GM23338 (cell line): ENCODE data around the gene ZNF865. TPM values are rescaled to one million over a fixed set of nuclear protein-coding genes. Genes with fewer than 3 reads are reported as not detected.

Experiments used
- ATAC-seq: fragments of 200-7000 bp; cut with Tn5 transposase; 3 replicates; pipeline ENCODE4 v1.9.1; 2020
- DNase-seq: peaks from one replicate; pipeline ENCODE4 v3.0.0-alpha.2; 2015; ENCODE audit warnings: low spot score
- H2AFZ ChIP-seq: fragments of 200-600 bp; sonication (generic); 2 replicates; pipeline ENCODE4 v1.8.0; 2016; ENCODE audit warnings: antibody characterized with exemption, mild to moderate bottlenecking, moderate library complexity
- H3F3A ChIP-seq: fragments of 200-600 bp; sonication (generic); replicated peaks from 2 replicates; pipeline ENCODE4 v1.8.0; 2017; ENCODE audit warnings: antibody characterized with exemption, mixed run types, low read depth
- H3K27ac ChIP-seq: fragments of 200-600 bp; sonication (generic); 2 replicates; pipeline ENCODE4 v1.6.1; 2016; ENCODE audit warnings: low read depth
- H3K27me3 ChIP-seq: fragments of 200-600 bp; sonication (generic); 2 replicates; pipeline ENCODE4 v1.8.0; 2016; ENCODE audit warnings: mild to moderate bottlenecking, mixed run types, moderate library complexity; ENCODE audit not compliant: insufficient read depth
- H3K36me3 ChIP-seq: fragments of 200-600 bp; sonication (generic); 2 replicates; pipeline ENCODE4 v1.8.0; 2016; ENCODE audit warnings: mild to moderate bottlenecking; ENCODE audit not compliant: insufficient read depth
- H3K4me1 ChIP-seq: fragments of 200-600 bp; sonication (generic); 2 replicates; pipeline ENCODE4 v1.8.0; 2016; ENCODE audit warnings: mild to moderate bottlenecking, moderate library complexity; ENCODE audit not compliant: insufficient read depth
- H3K4me2 ChIP-seq: fragments of 200-600 bp; sonication (generic); 2 replicates; pipeline ENCODE4 v1.7.1; 2017; ENCODE audit warnings: mixed run types
- H3K4me3 ChIP-seq: fragments of 200-600 bp; sonication (generic); 2 replicates; pipeline ENCODE4 v1.6.1; 2016; ENCODE audit warnings: mixed run types
- H3K79me2 ChIP-seq: fragments of 200-600 bp; sonication (generic); replicated peaks from 2 replicates; pipeline ENCODE4 v1.8.0; 2017; ENCODE audit warnings: mild to moderate bottlenecking; ENCODE audit not compliant: insufficient read depth
- H3K9me2 ChIP-seq: fragments of 200-600 bp; sonication (generic); 2 replicates; pipeline ENCODE4 v1.8.0; 2017; ENCODE audit not compliant: insufficient read depth
- H4K20me1 ChIP-seq: fragments of 200-600 bp; sonication (generic); replicated peaks from 2 replicates; pipeline ENCODE4 v1.8.0; 2017; ENCODE audit warnings: mild to moderate bottlenecking; ENCODE audit not compliant: insufficient read depth
- H3K27ac Mint-ChIP-seq: 2 replicates; pipeline ENCODE4 v1.8.0; 2020; ENCODE audit warnings: inconsistent platforms, mild to moderate bottlenecking, moderate library complexity, mixed read lengths
- H3K27me3 Mint-ChIP-seq: 3 replicates; pipeline ENCODE4 v1.8.0; 2022; ENCODE audit warnings: low read depth, mild to moderate bottlenecking, moderate library complexity, mixed read lengths, inconsistent platforms; ENCODE audit not compliant: insufficient read depth, poor library complexity
- H3K36me3 Mint-ChIP-seq: 3 replicates; pipeline ENCODE4 v1.8.0; 2021; ENCODE audit warnings: low read depth, mild to moderate bottlenecking, inconsistent platforms, moderate library complexity, mixed read lengths
- H3K4me1 Mint-ChIP-seq: 3 replicates; pipeline ENCODE4 v1.8.0; 2020; ENCODE audit warnings: mild to moderate bottlenecking, inconsistent platforms, mixed read lengths
- H3K4me3 Mint-ChIP-seq: 3 replicates; pipeline ENCODE4 v1.8.0; 2021; ENCODE audit warnings: moderate library complexity, mild to moderate bottlenecking, inconsistent platforms, mixed read lengths
- H3K9me3 Mint-ChIP-seq: 3 replicates; pipeline ENCODE4 v1.8.0; 2020; ENCODE audit warnings: moderate library complexity, mild to moderate bottlenecking, inconsistent platforms, mixed read lengths
- CREB1 ChIP-seq: fragments of 250-450 bp; sonication (Bioruptor Pico); IDR thresholded peaks from 2 replicates; pipeline ENCODE4 v1.5.0; 2020; ENCODE audit warnings: low read depth, mild to moderate bottlenecking, moderate library complexity
- NANOG ChIP-seq: IDR thresholded peaks from 2 replicates; pipeline ENCODE4 v1.6.1; 2016; ENCODE audit warnings: antibody characterized with exemption, borderline replicate concordance
- POLR2AphosphoS5 ChIP-seq: IDR thresholded peaks from 2 replicates; pipeline ENCODE4 v1.6.1; 2016; ENCODE audit warnings: antibody characterized with exemption, low read depth
- STAT1 ChIP-seq: IDR thresholded peaks from one replicate; pipeline ENCODE4 v1.6.1; 2016; ENCODE audit warnings: antibody characterized with exemption; ENCODE audit not compliant: unreplicated experiment
- ZNF114 ChIP-seq: fragments of 250-450 bp; sonication (Bioruptor Pico); IDR thresholded peaks from 2 replicates; pipeline ENCODE4 v1.5.0; 2020; ENCODE audit warnings: mild to moderate bottlenecking, moderate library complexity
- ZNF331 ChIP-seq: fragments of 250-450 bp; sonication (Bioruptor Pico); IDR thresholded peaks from 2 replicates; pipeline ENCODE4 v1.5.0; 2020; ENCODE audit warnings: low read depth, mild to moderate bottlenecking, moderate library complexity
- polyA plus RNA-seq: library from polyadenylated mRNA; unstranded; fragments of >200 nt; fragmentation: Nextera tagmentation; extraction: Ambion mirVana; gene quantifications from 2 replicates; pipeline ENCODE4 v1.2.1, GENCODE V29; 2016
- total RNA-seq: library from RNA; depleted of rRNA; stranded (reverse); fragments of >200 nt; shearing (Covaris generic); gene quantifications from 2 replicates; pipeline ENCODE4 v1.2.3, GENCODE V29; 2014
- TF ChIP-seq, protein P1 (sequence below): fragments of 250-450 bp; sonication (Bioruptor Pico); IDR thresholded peaks from 2 replicates; pipeline ENCODE4 v1.5.0; 2020; ENCODE audit warnings: mild to moderate bottlenecking, moderate library complexity
- TF ChIP-seq, protein P2 (sequence below): IDR thresholded peaks from one replicate; pipeline ENCODE4 v1.6.1; 2018; ENCODE audit warnings: antibody characterized with exemption; ENCODE audit not compliant: unreplicated experiment

The ZNF865 gene
- total and polyA plus RNA-seq, 2 experiments from 2014 or later, result 2.2 to 12.1 TPM

DNA sequence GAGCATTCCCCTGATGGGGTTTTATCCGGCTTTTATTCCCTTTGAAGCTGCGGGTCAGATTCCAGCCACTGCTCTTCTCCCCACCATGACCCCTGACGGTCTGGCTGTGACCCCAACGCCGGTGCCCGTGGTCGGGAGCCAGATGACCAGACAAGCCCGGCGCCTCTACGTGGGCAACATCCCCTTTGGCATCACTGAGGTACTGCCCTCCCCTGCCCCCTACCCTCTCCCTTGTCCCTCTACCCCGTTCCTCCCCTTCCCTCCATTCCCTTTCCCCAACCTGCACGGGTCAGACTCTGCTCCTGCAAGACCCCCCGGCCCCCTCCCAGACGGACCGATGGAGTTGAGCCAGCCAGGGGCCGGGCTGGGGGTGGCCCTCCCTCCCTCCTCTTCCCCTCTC, 55.5 kb downstream of the ZNF865 start:
- no peaks in the 10 kb centered on the region for H3K9me2 ChIP-seq
- H3K4me3 ChIP-seq, result no peak overlapping the region
- H3K4me2 ChIP-seq, result no peak overlapping the region
- ATAC-seq (no peak), DNase-seq (no peak)
- H3K36me3 ChIP-seq, result peaks cover 29% of the 10 kb centered on the region
- H3K36me3 Mint-ChIP-seq, result peaks cover 81% of the 10 kb centered on the region
- no peak for TF ChIP-seq ZNF114 (CRISPR knock-in tag)
- TF ChIP-seq, protein P1, sequence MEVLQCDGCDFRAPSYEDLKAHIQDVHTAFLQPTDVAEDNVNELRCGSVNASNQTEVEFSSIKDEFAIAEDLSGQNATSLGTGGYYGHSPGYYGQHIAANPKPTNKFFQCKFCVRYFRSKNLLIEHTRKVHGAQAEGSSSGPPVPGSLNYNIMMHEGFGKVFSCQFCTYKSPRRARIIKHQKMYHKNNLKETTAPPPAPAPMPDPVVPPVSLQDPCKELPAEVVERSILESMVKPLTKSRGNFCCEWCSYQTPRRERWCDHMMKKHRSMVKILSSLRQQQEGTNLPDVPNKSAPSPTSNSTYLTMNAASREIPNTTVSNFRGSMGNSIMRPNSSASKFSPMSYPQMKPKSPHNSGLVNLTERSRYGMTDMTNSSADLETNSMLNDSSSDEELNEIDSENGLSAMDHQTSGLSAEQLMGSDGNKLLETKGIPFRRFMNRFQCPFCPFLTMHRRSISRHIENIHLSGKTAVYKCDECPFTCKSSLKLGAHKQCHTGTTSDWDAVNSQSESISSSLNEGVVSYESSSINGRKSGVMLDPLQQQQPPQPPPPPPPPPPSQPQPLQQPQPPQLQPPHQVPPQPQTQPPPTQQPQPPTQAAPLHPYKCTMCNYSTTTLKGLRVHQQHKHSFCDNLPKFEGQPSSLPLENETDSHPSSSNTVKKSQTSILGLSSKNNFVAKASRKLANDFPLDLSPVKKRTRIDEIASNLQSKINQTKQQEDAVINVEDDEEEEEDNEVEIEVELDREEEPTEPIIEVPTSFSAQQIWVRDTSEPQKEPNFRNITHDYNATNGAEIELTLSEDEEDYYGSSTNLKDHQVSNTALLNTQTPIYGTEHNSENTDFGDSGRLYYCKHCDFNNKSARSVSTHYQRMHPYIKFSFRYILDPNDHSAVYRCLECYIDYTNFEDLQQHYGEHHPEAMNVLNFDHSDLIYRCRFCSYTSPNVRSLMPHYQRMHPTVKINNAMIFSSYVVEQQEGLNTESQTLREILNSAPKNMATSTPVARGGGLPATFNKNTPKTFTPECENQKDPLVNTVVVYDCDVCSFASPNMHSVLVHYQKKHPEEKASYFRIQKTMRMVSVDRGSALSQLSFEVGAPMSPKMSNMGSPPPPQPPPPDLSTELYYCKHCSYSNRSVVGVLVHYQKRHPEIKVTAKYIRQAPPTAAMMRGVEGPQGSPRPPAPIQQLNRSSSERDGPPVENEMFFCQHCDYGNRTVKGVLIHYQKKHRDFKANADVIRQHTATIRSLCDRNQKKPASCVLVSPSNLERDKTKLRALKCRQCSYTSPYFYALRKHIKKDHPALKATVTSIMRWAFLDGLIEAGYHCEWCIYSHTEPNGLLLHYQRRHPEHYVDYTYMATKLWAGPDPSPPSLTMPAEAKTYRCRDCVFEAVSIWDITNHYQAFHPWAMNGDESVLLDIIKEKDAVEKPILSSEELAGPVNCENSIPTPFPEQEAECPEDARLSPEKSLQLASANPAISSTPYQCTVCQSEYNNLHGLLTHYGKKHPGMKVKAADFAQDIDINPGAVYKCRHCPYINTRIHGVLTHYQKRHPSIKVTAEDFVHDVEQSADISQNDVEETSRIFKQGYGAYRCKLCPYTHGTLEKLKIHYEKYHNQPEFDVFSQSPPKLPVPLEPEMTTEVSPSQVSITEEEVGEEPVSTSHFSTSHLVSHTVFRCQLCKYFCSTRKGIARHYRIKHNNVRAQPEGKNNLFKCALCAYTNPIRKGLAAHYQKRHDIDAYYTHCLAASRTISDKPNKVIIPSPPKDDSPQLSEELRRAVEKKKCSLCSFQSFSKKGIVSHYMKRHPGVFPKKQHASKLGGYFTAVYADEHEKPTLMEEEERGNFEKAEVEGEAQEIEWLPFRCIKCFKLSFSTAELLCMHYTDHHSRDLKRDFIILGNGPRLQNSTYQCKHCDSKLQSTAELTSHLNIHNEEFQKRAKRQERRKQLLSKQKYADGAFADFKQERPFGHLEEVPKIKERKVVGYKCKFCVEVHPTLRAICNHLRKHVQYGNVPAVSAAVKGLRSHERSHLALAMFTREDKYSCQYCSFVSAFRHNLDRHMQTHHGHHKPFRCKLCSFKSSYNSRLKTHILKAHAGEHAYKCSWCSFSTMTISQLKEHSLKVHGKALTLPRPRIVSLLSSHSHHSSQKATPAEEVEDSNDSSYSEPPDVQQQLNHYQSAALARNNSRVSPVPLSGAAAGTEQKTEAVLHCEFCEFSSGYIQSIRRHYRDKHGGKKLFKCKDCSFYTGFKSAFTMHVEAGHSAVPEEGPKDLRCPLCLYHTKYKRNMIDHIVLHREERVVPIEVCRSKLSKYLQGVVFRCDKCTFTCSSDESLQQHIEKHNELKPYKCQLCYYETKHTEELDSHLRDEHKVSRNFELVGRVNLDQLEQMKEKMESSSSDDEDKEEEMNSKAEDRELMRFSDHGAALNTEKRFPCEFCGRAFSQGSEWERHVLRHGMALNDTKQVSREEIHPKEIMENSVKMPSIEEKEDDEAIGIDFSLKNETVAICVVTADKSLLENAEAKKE (CRISPR knock-in tag), result no peak
- no peak for TF ChIP-seq CREB1 (CRISPR knock-in tag)
- TF ChIP-seq, protein P2, sequence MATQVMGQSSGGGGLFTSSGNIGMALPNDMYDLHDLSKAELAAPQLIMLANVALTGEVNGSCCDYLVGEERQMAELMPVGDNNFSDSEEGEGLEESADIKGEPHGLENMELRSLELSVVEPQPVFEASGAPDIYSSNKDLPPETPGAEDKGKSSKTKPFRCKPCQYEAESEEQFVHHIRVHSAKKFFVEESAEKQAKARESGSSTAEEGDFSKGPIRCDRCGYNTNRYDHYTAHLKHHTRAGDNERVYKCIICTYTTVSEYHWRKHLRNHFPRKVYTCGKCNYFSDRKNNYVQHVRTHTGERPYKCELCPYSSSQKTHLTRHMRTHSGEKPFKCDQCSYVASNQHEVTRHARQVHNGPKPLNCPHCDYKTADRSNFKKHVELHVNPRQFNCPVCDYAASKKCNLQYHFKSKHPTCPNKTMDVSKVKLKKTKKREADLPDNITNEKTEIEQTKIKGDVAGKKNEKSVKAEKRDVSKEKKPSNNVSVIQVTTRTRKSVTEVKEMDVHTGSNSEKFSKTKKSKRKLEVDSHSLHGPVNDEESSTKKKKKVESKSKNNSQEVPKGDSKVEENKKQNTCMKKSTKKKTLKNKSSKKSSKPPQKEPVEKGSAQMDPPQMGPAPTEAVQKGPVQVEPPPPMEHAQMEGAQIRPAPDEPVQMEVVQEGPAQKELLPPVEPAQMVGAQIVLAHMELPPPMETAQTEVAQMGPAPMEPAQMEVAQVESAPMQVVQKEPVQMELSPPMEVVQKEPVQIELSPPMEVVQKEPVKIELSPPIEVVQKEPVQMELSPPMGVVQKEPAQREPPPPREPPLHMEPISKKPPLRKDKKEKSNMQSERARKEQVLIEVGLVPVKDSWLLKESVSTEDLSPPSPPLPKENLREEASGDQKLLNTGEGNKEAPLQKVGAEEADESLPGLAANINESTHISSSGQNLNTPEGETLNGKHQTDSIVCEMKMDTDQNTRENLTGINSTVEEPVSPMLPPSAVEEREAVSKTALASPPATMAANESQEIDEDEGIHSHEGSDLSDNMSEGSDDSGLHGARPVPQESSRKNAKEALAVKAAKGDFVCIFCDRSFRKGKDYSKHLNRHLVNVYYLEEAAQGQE, result no peak
- no peak for TF ChIP-seq POLR2AphosphoS5
- no peak for TF ChIP-seq NANOG
- no peak for TF ChIP-seq ZNF331 (CRISPR knock-in tag)
- TF ChIP-seq STAT1, result no peak
- peaks cover 94% of the 10 kb centered on the region for H3K79me2 ChIP-seq
- H3K4me1 ChIP-seq, result peaks cover 26% of the 10 kb centered on the region
- H3K27me3 Mint-ChIP-seq, result peaks cover 17% of the 10 kb centered on the region
- H2AFZ ChIP-seq, result no peak overlapping the region
- H3K9me3 Mint-ChIP-seq, result no peaks in the 10 kb centered on the region; the same call in 1 of the 3 replicates
- H3K4me1 Mint-ChIP-seq, result peaks cover 33% of the 10 kb centered on the region
- H3K27ac ChIP-seq, result no peak overlapping the region
- peaks cover 60% of the 10 kb centered on the region for H4K20me1 ChIP-seq
- no peak overlapping the region for H3K4me3 Mint-ChIP-seq
- no peaks in the 10 kb centered on the region for H3K27me3 ChIP-seq
- H3K27ac Mint-ChIP-seq, result no peak overlapping the region
- peaks cover 14% of the 10 kb centered on the region for H3F3A ChIP-seq
